HG03521 (cell line): ENCODE data around the gene SREBF2.
"Not testable (repeated sequence)": the region's sequence is repeated elsewhere in the genome, so short reads cannot be mapped to it uniquely, and the experiment has no call there.

Experiments used
- ATAC-seq: cut with Tn5 transposase; IDR thresholded peaks from one replicate; pipeline ENCODE4 v1.9.1; 2021; ENCODE audit warnings: mild to moderate bottlenecking, moderate library complexity; ENCODE audit not compliant: unreplicated experiment

Gene SREBF2

GRCh38 chr22:41939981-41940831 lies 107.3 kb downstream of the SREBF2 start:
- ATAC-seq, result peak; percentile 58

GRCh38 chr22:41940832-41941765 lies 108.2 kb downstream of the SREBF2 start:
- ATAC-seq, result no peak

DNA sequence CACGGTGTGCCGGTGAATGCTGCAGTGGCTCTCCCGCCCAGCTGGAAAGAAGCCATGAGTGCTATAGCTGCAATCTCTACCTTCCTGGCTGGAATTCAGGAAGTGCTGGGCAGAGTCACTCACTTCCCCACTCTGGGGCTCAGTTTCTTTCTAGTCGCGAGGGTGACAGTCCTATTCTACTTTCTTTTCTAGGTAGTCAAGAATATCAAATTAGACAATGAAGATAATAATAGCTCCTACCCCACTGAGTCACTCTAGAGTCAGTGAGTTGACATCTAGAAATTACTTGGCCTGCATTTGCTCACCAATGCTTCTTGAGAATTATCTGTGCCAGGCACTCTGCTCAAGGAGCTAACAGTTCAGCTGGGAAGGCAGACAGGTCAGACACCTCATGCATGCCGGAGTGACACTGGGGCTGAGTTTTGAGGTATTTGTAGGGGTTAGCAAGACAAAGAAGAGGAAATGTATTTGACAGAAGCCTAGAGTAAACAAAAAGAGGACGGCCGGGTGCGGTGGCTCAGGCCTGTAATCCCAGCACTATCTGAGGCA lies 110.8 kb downstream of the SREBF2 start:
- ATAC-seq, result no peak

DNA sequence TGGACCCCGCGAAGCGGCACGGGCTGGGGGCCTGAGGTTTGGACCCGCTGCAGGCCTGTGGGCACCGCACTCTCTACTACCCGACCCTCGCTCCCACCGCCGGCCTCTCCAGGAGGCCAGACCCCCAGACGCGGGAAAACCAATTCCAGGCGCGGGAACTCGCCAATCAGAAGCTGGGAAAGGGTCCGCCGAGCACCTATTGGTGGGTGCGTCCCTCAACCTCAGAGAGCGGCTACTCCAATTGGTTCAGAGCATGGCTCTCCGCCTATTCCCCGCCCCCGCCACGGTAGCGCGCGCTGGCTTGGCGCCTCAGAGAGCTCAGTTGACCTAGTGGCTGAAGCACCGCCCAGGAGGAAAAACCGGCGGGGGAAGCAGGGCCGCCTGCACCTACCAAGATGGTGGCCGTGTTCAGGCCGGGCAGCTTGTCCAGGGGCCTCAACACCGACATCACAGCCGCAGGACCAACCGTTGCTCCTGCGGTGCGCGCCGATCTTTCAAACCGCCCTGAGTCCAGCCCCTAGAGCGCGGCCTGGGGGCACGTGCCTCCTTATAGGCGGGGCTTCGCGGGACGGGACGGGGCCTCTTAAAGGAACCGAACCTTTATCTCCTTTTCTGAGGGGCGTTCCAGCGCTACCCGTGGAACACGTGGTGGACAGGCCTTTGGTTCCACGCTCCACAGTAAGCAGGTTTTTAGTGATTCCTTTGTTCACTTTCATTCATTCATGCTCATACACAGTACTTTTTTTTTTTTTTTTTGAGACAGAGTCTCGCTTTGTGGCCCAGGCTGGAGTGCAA lies 113.9 kb downstream of the SREBF2 start, which contains the start of gene CENPM:
Gene CENPM (minus strand): TSS at position 524 of the 795 bp plus-strand sequence. CDS start 76 bp downstream, at position 448.
- ATAC-seq, result peak; percentile 79

DNA sequence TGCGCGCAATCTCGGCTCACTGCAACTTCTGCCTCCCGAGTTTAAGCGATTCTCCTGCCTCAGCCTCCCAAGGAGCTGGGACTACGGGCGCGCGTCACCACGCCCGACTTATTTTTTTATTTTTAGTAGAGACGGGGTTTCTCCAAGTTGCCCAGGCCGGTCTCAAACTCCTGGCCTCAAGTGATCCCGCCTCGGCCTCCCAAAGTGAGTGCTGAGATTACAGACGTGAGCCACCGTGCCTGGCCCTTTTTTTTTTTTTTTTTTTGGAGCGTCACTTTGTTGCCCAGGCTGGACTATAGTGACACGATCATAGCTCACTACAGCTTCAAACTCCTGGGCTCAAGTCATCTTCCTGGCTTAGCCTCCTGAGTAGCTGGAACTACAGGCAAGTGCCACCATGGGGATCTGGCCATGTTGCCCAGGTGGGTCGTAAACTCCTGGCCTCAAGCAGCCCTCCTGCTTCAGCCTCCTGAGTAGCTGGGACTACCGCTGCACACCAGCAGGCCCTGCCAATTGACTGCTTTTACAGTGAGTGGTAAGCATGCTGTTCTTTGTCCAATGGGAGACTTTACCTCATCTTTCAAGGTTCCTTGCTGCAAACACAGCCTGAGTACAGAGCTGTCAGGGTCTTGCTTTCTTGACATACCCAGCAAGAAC lies 114.6 kb downstream of the SREBF2 start:
- ATAC-seq, result no peak

DNA sequence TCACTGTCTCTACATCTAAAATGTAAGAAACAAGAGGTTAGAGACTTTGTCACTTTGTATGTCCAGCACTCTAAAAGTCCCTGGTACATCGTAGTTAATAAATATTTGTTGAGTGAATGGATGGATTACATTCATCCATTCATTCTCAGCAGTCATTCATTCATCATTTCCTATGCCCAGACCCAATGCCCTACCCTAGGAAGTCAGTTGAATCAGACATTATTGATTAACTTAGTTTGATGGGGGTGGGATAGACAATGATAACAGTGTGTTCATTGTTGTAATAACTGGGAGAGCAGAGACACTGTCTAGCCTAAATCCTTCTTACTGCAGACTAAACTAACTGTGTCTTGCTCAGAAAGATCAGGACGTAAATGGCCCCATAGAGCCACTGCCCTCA lies 115.2 kb downstream of the SREBF2 start:
- ATAC-seq, result no peak

GRCh38 chr22:41948928-41949296 lies 116.0 kb downstream of the SREBF2 start:
- not testable (repeated sequence) for ATAC-seq

- ATAC-seq, result no peak
Measured at GRCh38 chr22:41949297-41949965, 116.5 kb downstream of the SREBF2 start.

DNA sequence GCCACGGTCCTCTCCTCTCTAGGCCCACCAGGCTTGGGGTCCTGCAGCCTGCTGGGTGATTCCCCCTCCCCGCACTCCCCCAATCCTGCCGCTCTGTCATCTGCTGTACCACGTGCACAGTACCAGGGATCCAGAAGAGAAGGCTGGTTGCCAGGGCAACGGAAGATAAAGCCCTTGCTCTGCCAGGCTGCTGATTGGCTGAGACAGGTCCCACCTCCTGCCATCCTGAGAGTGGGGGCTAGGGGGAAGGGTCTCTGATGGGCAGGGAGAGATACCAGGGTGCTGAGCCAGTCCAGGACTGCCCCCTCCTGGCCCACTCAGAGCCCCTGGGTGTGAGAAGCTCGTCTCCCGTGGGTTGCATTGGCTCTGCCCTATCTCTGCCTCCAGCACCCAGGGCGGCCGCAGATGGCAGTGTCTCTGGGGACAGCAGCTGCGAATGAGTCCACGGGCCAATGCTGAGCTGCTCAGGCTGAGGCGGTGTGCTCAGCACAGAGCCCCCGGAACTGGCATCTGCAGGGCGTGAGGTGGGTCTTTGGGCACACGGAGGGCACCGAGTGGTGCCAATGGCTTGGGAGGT lies 119.1 kb downstream of the SREBF2 start, which contains the start of gene SMIM45:
Gene SMIM45 (plus strand): TSS at position 253 of the 577 bp plus-strand sequence.
- no peak for ATAC-seq

- no peak for ATAC-seq
Measured at GRCh38 chr22:41952713-41953112, 119.8 kb downstream of the SREBF2 start.
